ENCODE measurements around the gene C10orf71. TPM values are rescaled to one million over a fixed set of nuclear protein-coding genes. Genes with fewer than 3 reads are reported as not detected.

The C10orf71 gene
- total RNA-seq, 2 donors from 2014 or later: 0.14 TPM; not detected in 1

DNA sequence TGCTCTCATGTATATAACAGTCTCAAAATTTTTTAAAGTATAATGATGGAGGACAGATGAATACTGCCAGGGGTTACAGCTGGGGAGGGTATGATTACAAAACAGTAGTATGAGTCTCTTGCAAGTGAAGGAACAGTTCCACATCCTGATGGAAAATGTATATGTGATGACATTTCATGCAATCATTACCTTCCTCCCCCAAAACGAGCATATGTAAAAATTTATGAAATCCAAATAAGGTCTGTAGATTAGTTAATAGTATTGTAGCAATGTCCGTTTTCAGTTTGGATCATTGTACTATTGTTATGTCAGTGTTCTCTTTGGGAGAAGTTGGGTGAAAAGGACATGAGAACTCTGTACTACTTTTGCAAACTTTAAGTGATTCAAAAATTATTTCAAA, 58.9 kb downstream of the C10orf71 start:
- no peaks in the 10 kb centered on the region for H3K4me1 ChIP-seq (ENCODE audit: control insufficient read depth in 1 of 2, low read depth in 2 of 2)
- H3K27ac ChIP-seq: no peak overlapping the region
- TF ChIP-seq, protein P1, sequence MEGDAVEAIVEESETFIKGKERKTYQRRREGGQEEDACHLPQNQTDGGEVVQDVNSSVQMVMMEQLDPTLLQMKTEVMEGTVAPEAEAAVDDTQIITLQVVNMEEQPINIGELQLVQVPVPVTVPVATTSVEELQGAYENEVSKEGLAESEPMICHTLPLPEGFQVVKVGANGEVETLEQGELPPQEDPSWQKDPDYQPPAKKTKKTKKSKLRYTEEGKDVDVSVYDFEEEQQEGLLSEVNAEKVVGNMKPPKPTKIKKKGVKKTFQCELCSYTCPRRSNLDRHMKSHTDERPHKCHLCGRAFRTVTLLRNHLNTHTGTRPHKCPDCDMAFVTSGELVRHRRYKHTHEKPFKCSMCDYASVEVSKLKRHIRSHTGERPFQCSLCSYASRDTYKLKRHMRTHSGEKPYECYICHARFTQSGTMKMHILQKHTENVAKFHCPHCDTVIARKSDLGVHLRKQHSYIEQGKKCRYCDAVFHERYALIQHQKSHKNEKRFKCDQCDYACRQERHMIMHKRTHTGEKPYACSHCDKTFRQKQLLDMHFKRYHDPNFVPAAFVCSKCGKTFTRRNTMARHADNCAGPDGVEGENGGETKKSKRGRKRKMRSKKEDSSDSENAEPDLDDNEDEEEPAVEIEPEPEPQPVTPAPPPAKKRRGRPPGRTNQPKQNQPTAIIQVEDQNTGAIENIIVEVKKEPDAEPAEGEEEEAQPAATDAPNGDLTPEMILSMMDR (IDR thresholded peaks at IDR 0.05): no peak
- ATAC-seq (ENCODE audit: insufficient number of reproducible peaks, low FRiP score, low read depth): no peak
- H3K36me3 ChIP-seq: no peaks in the 10 kb centered on the region
- no peak overlapping the region for H3K4me3 ChIP-seq
- no peaks in the 10 kb centered on the region for H3K9me3 ChIP-seq
- no peaks in the 10 kb centered on the region for H3K27me3 ChIP-seq (replicated peaks; ENCODE audit: insufficient read depth)
- DNase-seq (ENCODE audit: low spot score): no peak

DNA sequence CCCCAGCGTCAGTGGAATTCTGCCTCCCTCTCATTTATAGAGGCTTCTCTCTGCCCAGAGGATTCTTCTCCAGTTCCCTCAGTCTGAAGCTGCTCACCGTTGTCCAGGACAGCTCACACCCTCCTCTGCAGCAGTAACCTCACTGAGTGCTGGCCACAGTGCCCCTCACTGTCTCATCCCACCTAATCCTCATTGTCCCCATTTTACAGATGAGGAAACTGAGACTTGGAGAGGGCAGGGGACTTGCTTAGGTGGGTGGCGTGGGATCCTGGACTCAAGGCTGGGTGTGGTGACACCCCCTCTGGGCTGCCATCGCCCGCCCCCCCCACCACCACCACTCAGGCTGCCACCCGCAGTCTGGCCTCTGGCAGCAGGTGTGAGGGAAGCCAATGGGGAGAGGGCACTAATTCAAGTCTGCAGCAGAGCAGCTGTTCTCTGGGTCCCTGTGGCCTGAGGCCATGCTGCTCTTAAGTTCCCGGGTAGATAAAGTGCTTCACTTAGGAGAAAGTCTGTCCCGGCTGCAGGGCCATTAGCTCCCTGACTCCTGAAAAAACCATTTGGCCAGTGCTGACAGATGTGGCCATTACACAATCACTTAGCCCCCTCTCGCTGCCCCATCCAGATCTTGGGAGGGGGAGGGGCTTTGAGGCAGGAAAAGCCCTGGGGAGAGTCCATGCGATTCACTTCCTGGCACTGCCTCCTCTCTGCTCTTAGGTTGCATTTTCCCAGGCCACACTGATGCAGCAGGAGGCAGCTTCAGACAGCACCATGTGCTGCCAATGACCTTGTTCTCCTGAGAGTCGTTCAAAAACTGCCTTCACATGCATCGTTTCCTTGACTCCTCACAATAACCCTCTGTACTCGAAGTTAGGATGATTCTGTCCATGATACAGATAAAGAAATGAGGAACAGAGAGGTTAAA, 60.6 kb downstream of the C10orf71 start:
- H3K27ac ChIP-seq: no peak overlapping the region
- no peaks in the 10 kb centered on the region for H3K9me3 ChIP-seq
- DNase-seq (ENCODE audit: low spot score): no peak
- peak; percentile 8 for ATAC-seq (ENCODE audit: insufficient number of reproducible peaks, low FRiP score, low read depth)
- no peaks in the 10 kb centered on the region for H3K4me1 ChIP-seq (ENCODE audit: control insufficient read depth in 1 of 2, low read depth in 2 of 2)
- no peaks in the 10 kb centered on the region for H3K36me3 ChIP-seq
- TF ChIP-seq, protein P1 (IDR thresholded peaks at IDR 0.05): no peak
- no peaks in the 10 kb centered on the region for H3K27me3 ChIP-seq (replicated peaks; ENCODE audit: insufficient read depth)
- H3K4me3 ChIP-seq: no peak overlapping the region

DNA sequence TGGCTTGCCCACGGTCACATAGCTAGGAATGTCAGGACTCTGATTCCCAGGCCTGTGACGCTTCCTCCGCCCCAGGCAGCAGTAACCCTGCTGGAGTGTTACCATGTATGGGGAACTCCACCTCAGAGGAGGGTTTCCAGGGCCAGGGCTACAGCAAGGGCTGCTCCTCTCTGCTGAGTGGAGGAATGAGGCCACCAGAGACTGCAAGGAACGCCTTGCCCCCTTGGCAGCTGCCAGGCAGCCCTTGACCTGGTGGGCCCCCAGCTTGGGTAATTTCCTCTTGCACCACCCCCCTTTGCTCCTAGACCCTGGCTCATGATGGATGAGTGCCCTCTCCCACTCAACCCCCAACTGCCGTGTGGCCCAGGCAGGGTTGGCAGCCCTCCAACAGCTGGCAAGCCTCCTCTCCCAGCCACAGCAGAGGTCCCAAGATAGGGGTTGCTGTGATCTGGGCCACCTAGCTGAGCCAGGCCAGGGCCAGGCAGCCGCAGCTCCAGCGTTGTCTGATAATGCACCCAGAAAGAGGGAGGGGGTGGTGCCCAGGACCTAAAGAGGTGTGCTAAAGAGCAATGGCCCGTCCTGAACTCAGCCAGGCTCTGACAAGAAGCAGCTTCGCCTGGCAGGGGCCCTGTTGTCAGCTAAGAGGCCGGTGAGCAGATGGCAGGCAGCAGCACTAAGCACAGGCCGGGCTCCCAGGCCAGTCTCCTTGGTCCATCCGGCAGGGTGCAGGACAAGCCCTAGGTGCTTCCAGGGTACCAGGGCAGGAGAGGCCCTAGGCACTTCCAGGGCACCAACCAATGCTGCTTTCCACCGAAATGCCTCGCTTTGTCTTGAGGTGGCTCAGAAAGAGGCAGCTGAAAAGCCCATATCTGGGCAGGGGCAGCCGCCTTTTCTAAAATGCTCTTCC, 61.6 kb downstream of the C10orf71 start:
- no peak for DNase-seq (ENCODE audit: low spot score)
- Histone ChIP-seq H3K36me3 (no peaks in the 10 kb centered on the region), H3K27ac (no peak overlapping the region)

DNA sequence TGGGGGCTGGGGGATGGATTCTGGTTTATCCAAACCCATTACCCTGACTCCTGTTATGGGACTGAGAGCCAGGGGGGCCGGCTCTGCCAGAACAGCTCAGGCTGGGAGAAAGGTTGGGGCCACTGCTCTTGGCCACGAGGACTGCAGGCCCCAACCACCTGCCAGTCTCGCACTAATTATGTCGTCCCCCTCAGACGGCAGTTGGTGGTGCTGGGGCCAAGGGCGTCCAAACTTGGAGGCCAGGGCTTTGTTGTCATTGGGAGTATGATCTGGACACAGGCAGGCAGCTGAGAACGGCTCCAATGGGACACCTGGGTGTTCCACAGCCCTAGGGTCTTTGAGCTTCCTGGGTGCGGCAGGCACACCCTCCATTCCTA, 62.2 kb downstream of the C10orf71 start:
- ATAC-seq (ENCODE audit: insufficient number of reproducible peaks, low FRiP score, low read depth): no peak
- Histone ChIP-seq H3K27ac (no peak overlapping the region), H3K9me3 (no peaks in the 10 kb centered on the region), H3K27me3 (replicated peaks; ENCODE audit: insufficient read depth) (no peaks in the 10 kb centered on the region), H3K4me3 (no peak overlapping the region), H3K4me1 (ENCODE audit: control insufficient read depth in 1 of 2, low read depth in 2 of 2) (no peaks in the 10 kb centered on the region), H3K36me3 (no peaks in the 10 kb centered on the region)
- DNase-seq (ENCODE audit: low spot score): no peak
- TF ChIP-seq, protein P1 (IDR thresholded peaks at IDR 0.05): no peak

More for the DNA sequence above, 61.6 kb downstream of the C10orf71 start:
- TF ChIP-seq, protein P1 (IDR thresholded peaks at IDR 0.05): no peak
- no peak for ATAC-seq (ENCODE audit: insufficient number of reproducible peaks, low FRiP score, low read depth)
- H3K4me1 ChIP-seq (ENCODE audit: control insufficient read depth in 1 of 2, low read depth in 2 of 2): no peaks in the 10 kb centered on the region
- no peak overlapping the region for H3K4me3 ChIP-seq
- no peaks in the 10 kb centered on the region for H3K9me3 ChIP-seq
- H3K27me3 ChIP-seq (replicated peaks; ENCODE audit: insufficient read depth): no peaks in the 10 kb centered on the region

Measured in thoracic aorta (tissue), 2 donors.